OCI-LY7 (cell line): Measurements from ENCODE around the gene PSMD3. TPM values are rescaled to one million over a fixed set of nuclear protein-coding genes. Genes with fewer than 3 reads are reported as not detected.

Experiments
- Bru-seq: library from RNA; stranded (reverse); fragments of 400-500 nt; gene quantifications from one replicate; lab custom pipeline; 2021; lab: Mats Ljungman, UMichigan
- BruChase-seq, 2 experiments: library from RNA; stranded (reverse); fragments of 400-500 nt; gene quantifications; one replicate each; lab custom pipeline; 2021; lab: Mats Ljungman, UMichigan
- BruUV-seq: library from RNA; stranded (reverse); fragments of 400-500 nt; replicated peaks from 2 replicates; lab custom pipeline; 2021; lab: Mats Ljungman, UMichigan
- CTCF ChIA-PET: fragments of 300-600 bp; sonication (Branson Sonifier 250); formaldehyde crosslinking; loops from one replicate; lab custom pipeline; 2022; ENCODE audit warnings: antibody characterized with exemption; ENCODE audit not compliant: unreplicated experiment; lab: Charles Lee
- POLR2A ChIA-PET: fragments of 300-600 bp; sonication (Branson Sonifier 250); formaldehyde crosslinking; loops from one replicate; lab custom pipeline; 2022; ENCODE audit warnings: antibody characterized with exemption; lab: Charles Lee
- DNase-seq: peaks from one replicate; pipeline ENCODE4 v3.0.0-alpha.2; 2015; ENCODE audit warnings: low spot score
- H2AFZ ChIP-seq: fragments of 200-600 bp; sonication (generic), shearing (Covaris generic); 2 replicates; pipeline ENCODE4 v1.6.1; 2014; ENCODE audit warnings: mild to moderate bottlenecking, antibody characterized with exemption, low read length, moderate library complexity
- H3K27ac ChIP-seq: fragments of 200-600 bp; sonication (generic); 2 replicates; pipeline ENCODE4 v1.5.1; 2014; ENCODE audit warnings: mixed run types, low read depth, mild to moderate bottlenecking, moderate library complexity, low read length, inconsistent platforms; ENCODE audit not compliant: poor library complexity, severe bottlenecking
- H3K36me3 ChIP-seq: fragments of 200-600 bp; sonication (generic); 2 replicates; pipeline ENCODE4 v1.6.1; 2014; ENCODE audit warnings: mild to moderate bottlenecking, antibody characterized with exemption, low read length, moderate library complexity, mixed read lengths; ENCODE audit not compliant: insufficient read depth
- H3K4me1 ChIP-seq: fragments of 200-600 bp; sonication (generic); 2 replicates; pipeline ENCODE4 v1.5.1; 2014; ENCODE audit warnings: mild to moderate bottlenecking, low read length; ENCODE audit not compliant: insufficient read depth, poor library complexity, severe bottlenecking
- H3K4me2 ChIP-seq: fragments of 200-600 bp; sonication (generic); 2 replicates; pipeline ENCODE4 v1.6.1; 2014; ENCODE audit warnings: mild to moderate bottlenecking, low read length
- H3K4me3 ChIP-seq: fragments of 200-600 bp; sonication (generic); 2 replicates; pipeline ENCODE4 v1.5.1; 2014; ENCODE audit warnings: mild to moderate bottlenecking, low read depth, low read length; ENCODE audit not compliant: poor library complexity, severe bottlenecking
- H3K79me2 ChIP-seq: fragments of 200-600 bp; sonication (generic); 2 replicates; pipeline ENCODE4 v1.6.1; 2016; ENCODE audit warnings: low read depth, mild to moderate bottlenecking, low read length, moderate library complexity, mixed read lengths; ENCODE audit not compliant: insufficient read depth
- H3K9me2 ChIP-seq: fragments of 200-600 bp; sonication (generic); 2 replicates; pipeline ENCODE4 v1.6.1; 2016; ENCODE audit warnings: mild to moderate bottlenecking, low read length, mixed read lengths; ENCODE audit not compliant: insufficient read depth
- H3K9me3 ChIP-seq: fragments of 200-600 bp; sonication (generic); 2 replicates; pipeline ENCODE4 v1.6.1; 2014; ENCODE audit warnings: mild to moderate bottlenecking, mixed run types, low read length, mixed read lengths
- H4K20me1 ChIP-seq: fragments of 200-600 bp; sonication (generic); 2 replicates; pipeline ENCODE4 v1.6.1; 2014; ENCODE audit warnings: mild to moderate bottlenecking, antibody characterized with exemption, low read length, moderate library complexity, mixed read lengths; ENCODE audit not compliant: insufficient read depth
- CTCF ChIP-seq: fragments of 200-600 bp; sonication (generic); conservative IDR thresholded peaks from 2 replicates; pipeline ENCODE4 v1.5.1; 2014; ENCODE audit warnings: mild to moderate bottlenecking, antibody characterized with exemption, low read length, moderate library complexity, mixed read lengths
- EZH2phosphoT487 ChIP-seq: fragments of 200-600 bp; sonication (generic); IDR thresholded peaks from 2 replicates; pipeline ENCODE4 v1.6.1; 2018; ENCODE audit warnings: low read depth, borderline replicate concordance, mild to moderate bottlenecking, mixed run types, antibody characterized with exemption, low read length, moderate library complexity, mixed read lengths
- intact Hi-C: fragments of 100-400 bp; cut with micrococcal nuclease; formaldehyde crosslinking; loops from one replicate; pipeline ENCODE4 v1.10.0; 2022; ENCODE audit not compliant: unreplicated experiment
- long read RNA-seq: library from polyadenylated mRNA; stranded (forward); transcript quantifications from one replicate; pipeline ENCODE4 v2.0.0, GENCODE V29; 2022
- total RNA-seq, 2 experiments: library from RNA; depleted of rRNA in 1 of 2; stranded (reverse); fragments of >200 nt in 1 of 2; shearing (Covaris generic) in 1 of 2; gene quantifications; 2 replicates each; pipeline ENCODE4 v1.2.3, GENCODE V29; 2014 to 2022

PSMD3 gene
- total RNA-seq (2014; rRNA removed; shearing (Covaris generic)) (149 and 150 TPM in 2 replicates), total RNA-seq (2022) (140 and 150 TPM in 2 replicates), Bru-seq, nascent RNA (percentile 83 among the genes with signal in this experiment), BruChase-seq, experiment 1, labeled RNA remaining after a 6-hour chase (percentile 86 among the genes with signal in this experiment), BruChase-seq, experiment 2, labeled RNA remaining after a 2-hour chase (percentile 80 among the genes with signal in this experiment)
- long read RNA-seq, transcript PSMD3-201 (12 exons, 2,158 nt) = major isoform, 47 of 64 reads
- long read RNA-seq, partial matches to known transcripts = 10 of 64 reads
- long read RNA-seq, other reads (novel, unspliced or antisense) = 7 of 64 reads

- POLR2A ChIA-PET = interaction anchor here (0.7 to 1.8 kb wide), 6 partner anchors 11 to 251 kb away, joined by 3 to 7 read pairs (median 4); partner anchors contain the start of gene MED24
- peak within 1 kb of the TSS; percentile 64 for H3K27ac ChIP-seq
- peaks cover 22% of the 10 kb centered on the region; the same call in 1 of the 2 replicates for H4K20me1 ChIP-seq
- peak; percentile 79 for TF ChIP-seq CTCF
- TF ChIP-seq EZH2phosphoT487 = no peak
- BruUV-seq = no TSS peak
- DNase-seq = peak; percentile 100
- H3K9me2 ChIP-seq = no peaks in the 10 kb centered on the region
- H3K36me3 ChIP-seq = peaks cover 34% of the 10 kb centered on the region
- H3K4me2 ChIP-seq = peak within 1 kb of the TSS; percentile 93
- H2AFZ ChIP-seq = peak within 1 kb of the TSS; percentile 85
- intact Hi-C loops = loop anchor here (1.0 kb wide), 6 partner anchors 21 to 358 kb away; partner anchors contain the start of genes IKZF3, LRRC3C and ORMDL3
- peaks cover 23% of the 10 kb centered on the region for H3K4me1 ChIP-seq
- peak within 1 kb of the TSS; percentile 96 for H3K4me3 ChIP-seq
- no peaks in the 10 kb centered on the region for H3K9me3 ChIP-seq
- CTCF ChIA-PET = no interaction called here
- peaks cover 30% of the 10 kb centered on the region for H3K79me2 ChIP-seq
Observed at GRCh38 chr17:39980351-39981206, at the start of gene PSMD3. PSMD3 (plus strand) TSS chr17:39980807; CDS start chr17:39980971, 164 bp downstream.

- Histone ChIP-seq H3K4me2 (no peak overlapping the region), H3K4me1 (peaks cover 9% of the 10 kb centered on the region), H3K4me3 (no peak overlapping the region), H4K20me1 (no peaks in the 10 kb centered on the region), H3K36me3 (no peaks in the 10 kb centered on the region), H3K79me2 (no peaks in the 10 kb centered on the region), H3K27ac (no peak overlapping the region), H2AFZ (no peak overlapping the region), H3K9me2 (no peaks in the 10 kb centered on the region), H3K9me3 (no peaks in the 10 kb centered on the region)
- TF ChIP-seq EZH2phosphoT487 = no peak
- TF ChIP-seq CTCF = no peak
- ChIA-PET CTCF (no interaction called here), POLR2A (no interaction called here)
- intact Hi-C loops = no loop called here
- BruUV-seq = no TSS peak
- no peak for DNase-seq
Observed at GRCh38 chr17:39933912-39934311, 46.7 kb upstream of the PSMD3 start.
